GM19238 (cell line): ENCODE data around the gene FOXA3.
"Not testable (repeated sequence)": the region's sequence is repeated elsewhere in the genome, so short reads cannot be mapped to it uniquely, and the experiment has no call there.

ENCODE experiments used
- DNase-seq: peaks from one replicate; pipeline ENCODE4 v3.0.0; 2011; ENCODE audit warnings: low spot score; ENCODE audit not compliant: insufficient read length

The FOXA3 gene

GRCh38 chr19:45887200-45887710 is 23.1 kb downstream of the FOXA3 start:
- no peak for DNase-seq

- DNase-seq: no peak
Measured at GRCh38 chr19:45889210-45889885, 25.2 kb downstream of the FOXA3 start.

- no peak for DNase-seq
Measured at GRCh38 chr19:45890877-45891276, 26.8 kb downstream of the FOXA3 start.

- no peak for DNase-seq
Measured at GRCh38 chr19:45895519-45895972, 31.4 kb downstream of the FOXA3 start.

- DNase-seq: not testable (repeated sequence)
Measured at GRCh38 chr19:45895983-45896599, 32.0 kb downstream of the FOXA3 start.

- no peak for DNase-seq
Measured at GRCh38 chr19:45897261-45897812, 33.2 kb downstream of the FOXA3 start.

GRCh38 chr19:45899253-45899652 is 35.1 kb downstream of the FOXA3 start:
- no peak for DNase-seq

- DNase-seq: no peak
Measured at GRCh38 chr19:45899919-45900589, 35.9 kb downstream of the FOXA3 start.

- DNase-seq: no peak
Measured at GRCh38 chr19:45900738-45901431, 36.8 kb downstream of the FOXA3 start.

GRCh38 chr19:45901432-45901911 is 37.3 kb downstream of the FOXA3 start:
- DNase-seq: no peak

- peak; percentile 42 for DNase-seq
Measured at GRCh38 chr19:45901912-45902650, 38.0 kb downstream of the FOXA3 start, which contains the start of gene MYPOP. MYPOP (minus strand) TSS chr19:45902613; CDS start chr19:45901773, 840 bp downstream.

- peak; percentile 100 for DNase-seq
Measured at GRCh38 chr19:45902651-45903625, 38.8 kb downstream of the FOXA3 start.

GRCh38 chr19:45905011-45905410 is 40.9 kb downstream of the FOXA3 start:
- no peak for DNase-seq

- DNase-seq: no peak
Measured at GRCh38 chr19:45906221-45906620, 42.1 kb downstream of the FOXA3 start.

GRCh38 chr19:45908956-45909355 is 44.8 kb downstream of the FOXA3 start:
- no peak for DNase-seq

- DNase-seq: no peak
Measured at GRCh38 chr19:45911291-45911690, 47.2 kb downstream of the FOXA3 start.

GRCh38 chr19:45913874-45914830 is 50.0 kb downstream of the FOXA3 start, which contains the start of gene NANOS2:
NANOS2 (minus strand) TSS chr19:45914778; CDS start chr19:45914693, 85 bp downstream.
- DNase-seq: no peak
